Neural progenitor cell (in vitro differentiated cells): ENCODE measurements around the gene POMGNT2. TPM values are rescaled to one million over a fixed set of nuclear protein-coding genes. Genes with fewer than 3 reads are reported as not detected.

Experiments
- DNase-seq: peaks from one replicate; pipeline ENCODE4 v3.0.0-alpha.2; 2016; ENCODE audit warnings: low spot score
- H2AFZ ChIP-seq: fragments of 200-600 bp; sonication (generic); replicated peaks from 2 replicates; pipeline ENCODE4 v1.6.1; 2016; ENCODE audit warnings: antibody characterized with exemption
- H3F3A ChIP-seq: fragments of 200-600 bp; sonication (generic); 2 replicates; pipeline ENCODE4 v1.6.1; 2016; ENCODE audit warnings: antibody characterized with exemption, low read depth
- H3K27ac ChIP-seq: fragments of 200-600 bp; sonication (generic); 2 replicates; pipeline ENCODE4 v1.5.1; 2016; ENCODE audit warnings: mild to moderate bottlenecking
- H3K27me3 ChIP-seq: fragments of 200-600 bp; sonication (generic); 2 replicates; pipeline ENCODE4 v1.6.1; 2016; ENCODE audit warnings: mild to moderate bottlenecking, moderate library complexity
- H3K36me3 ChIP-seq: fragments of 200-600 bp; sonication (generic); 2 replicates; pipeline ENCODE4 v1.5.1; 2016
- H3K4me1 ChIP-seq: fragments of 200-600 bp; sonication (generic); 2 replicates; pipeline ENCODE4 v1.6.1; 2016; ENCODE audit warnings: mixed run types
- H3K4me2 ChIP-seq: fragments of 200-600 bp; sonication (generic); 2 replicates; pipeline ENCODE4 v1.6.1; 2016
- H3K4me3 ChIP-seq: fragments of 200-600 bp; sonication (generic); 2 replicates; pipeline ENCODE4 v1.5.1; 2016
- H3K79me2 ChIP-seq: fragments of 200-600 bp; sonication (generic); 2 replicates; pipeline ENCODE4 v1.6.1; 2016; ENCODE audit warnings: low read depth
- H3K9ac ChIP-seq: fragments of 200-600 bp; sonication (generic); 2 replicates; pipeline ENCODE4 v1.6.1; 2016
- H3K9me3 ChIP-seq: fragments of 200-600 bp; sonication (generic); 2 replicates; pipeline ENCODE4 v1.5.1; 2016; ENCODE audit warnings: low read depth
- H4K20me1 ChIP-seq: fragments of 200-600 bp; sonication (generic); 2 replicates; pipeline ENCODE4 v1.6.1; 2016; ENCODE audit warnings: low read depth
- H3K27ac Mint-ChIP-seq: 3 replicates; pipeline ENCODE4 v1.8.0; 2021; ENCODE audit warnings: mixed read lengths
- H3K27me3 Mint-ChIP-seq: 2 replicates; pipeline ENCODE4 v1.8.0; 2022; ENCODE audit warnings: low read depth, mild to moderate bottlenecking, inconsistent platforms, moderate library complexity, mixed read lengths; ENCODE audit not compliant: insufficient read depth
- H3K36me3 Mint-ChIP-seq: 3 replicates; pipeline ENCODE4 v1.8.0; 2021; ENCODE audit warnings: mixed read lengths
- H3K4me1 Mint-ChIP-seq: 3 replicates; pipeline ENCODE4 v1.8.0; 2021; ENCODE audit warnings: mixed read lengths
- H3K4me3 Mint-ChIP-seq: 3 replicates; pipeline ENCODE4 v1.8.0; 2021; ENCODE audit warnings: mild to moderate bottlenecking, moderate library complexity, mixed read lengths
- H3K9me3 Mint-ChIP-seq: 3 replicates; pipeline ENCODE4 v1.8.0; 2020; ENCODE audit warnings: mixed read lengths
- EZH2 ChIP-seq: fragments of 200-600 bp; sonication (generic); IDR thresholded peaks from 2 replicates; pipeline ENCODE4 v1.6.1; 2017; ENCODE audit warnings: antibody characterized with exemption, mild to moderate bottlenecking, moderate library complexity
- EZH2phosphoT487 ChIP-seq: fragments of 200-600 bp; sonication (generic); IDR thresholded peaks from 2 replicates; pipeline ENCODE4 v1.6.1; 2017; ENCODE audit warnings: antibody characterized with exemption
- total RNA-seq: library from RNA; depleted of rRNA; stranded (reverse); fragments of >200 nt; gene quantifications from 2 replicates; pipeline ENCODE4 v1.2.3, GENCODE V29; 2015; ENCODE audit warnings: low replicate concordance
- TF ChIP-seq, protein P1 (sequence below): fragments of 200-600 bp; sonication (generic); IDR thresholded peaks from 2 replicates; pipeline ENCODE4 v1.5.1; 2017; ENCODE audit warnings: antibody characterized with exemption, mild to moderate bottlenecking

The POMGNT2 gene
- total RNA-seq, 1 donor from 2014 or later = 13.2 TPM

DNA sequence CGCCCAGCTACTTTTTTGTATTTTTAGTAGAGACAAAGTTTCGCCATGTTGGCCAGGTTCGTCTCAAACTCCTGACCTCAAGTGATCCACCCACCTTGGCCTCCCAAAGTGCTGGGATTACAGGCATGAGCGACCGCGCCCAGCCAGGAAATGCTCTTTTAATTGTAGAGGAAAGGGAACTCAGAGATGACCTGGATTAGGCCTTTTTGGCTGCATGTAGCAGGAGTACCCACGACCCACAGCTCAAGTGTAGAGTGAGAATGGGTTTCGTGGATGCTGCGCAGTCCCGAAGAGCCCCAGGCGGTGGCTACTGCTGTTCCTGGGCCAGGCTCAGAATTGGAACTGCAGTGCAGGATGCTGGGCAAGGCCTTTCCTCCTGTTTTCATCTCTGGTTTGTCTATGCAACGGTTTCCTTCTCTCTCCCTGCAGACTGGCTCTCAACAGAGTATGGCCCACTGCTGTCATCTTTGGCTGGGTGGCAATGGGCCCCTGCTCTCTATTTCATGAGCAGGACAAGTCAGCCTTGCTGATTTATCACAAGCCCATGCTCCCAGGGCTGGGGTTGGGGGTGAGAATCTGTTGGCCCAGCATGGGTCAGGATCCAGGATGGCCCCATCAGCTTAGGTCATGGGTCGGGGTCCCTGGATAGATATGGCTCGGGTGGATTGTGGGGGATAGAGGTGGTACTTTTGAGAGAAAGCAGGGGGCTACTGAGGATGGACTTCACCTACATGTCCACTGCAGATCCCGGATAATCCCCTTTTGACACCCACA lies 75.5 kb downstream of the POMGNT2 start:
- no peak overlapping the region for H3K4me3 Mint-ChIP-seq
- no peak for DNase-seq
- H3K9me3 Mint-ChIP-seq = no peaks in the 10 kb centered on the region
- no peak overlapping the region for H3K4me3 ChIP-seq
- no peaks in the 10 kb centered on the region for H3K36me3 Mint-ChIP-seq
- peaks cover 5% of the 10 kb centered on the region for H3K4me1 ChIP-seq
- no peak overlapping the region for H3K27ac Mint-ChIP-seq
- no peak overlapping the region for H2AFZ ChIP-seq
- H3K36me3 ChIP-seq = no peaks in the 10 kb centered on the region
- H3K9me3 ChIP-seq = no peaks in the 10 kb centered on the region
- no peaks in the 10 kb centered on the region for H4K20me1 ChIP-seq
- H3K27ac ChIP-seq = no peak overlapping the region
- no peaks in the 10 kb centered on the region for H3K4me1 Mint-ChIP-seq
- no peaks in the 10 kb centered on the region for H3F3A ChIP-seq
- peaks cover 5% of the 10 kb centered on the region for H3K27me3 Mint-ChIP-seq
- no peak overlapping the region for H3K9ac ChIP-seq
- no peaks in the 10 kb centered on the region for H3K79me2 ChIP-seq
- TF ChIP-seq EZH2 = no peak
- TF ChIP-seq, protein P1, sequence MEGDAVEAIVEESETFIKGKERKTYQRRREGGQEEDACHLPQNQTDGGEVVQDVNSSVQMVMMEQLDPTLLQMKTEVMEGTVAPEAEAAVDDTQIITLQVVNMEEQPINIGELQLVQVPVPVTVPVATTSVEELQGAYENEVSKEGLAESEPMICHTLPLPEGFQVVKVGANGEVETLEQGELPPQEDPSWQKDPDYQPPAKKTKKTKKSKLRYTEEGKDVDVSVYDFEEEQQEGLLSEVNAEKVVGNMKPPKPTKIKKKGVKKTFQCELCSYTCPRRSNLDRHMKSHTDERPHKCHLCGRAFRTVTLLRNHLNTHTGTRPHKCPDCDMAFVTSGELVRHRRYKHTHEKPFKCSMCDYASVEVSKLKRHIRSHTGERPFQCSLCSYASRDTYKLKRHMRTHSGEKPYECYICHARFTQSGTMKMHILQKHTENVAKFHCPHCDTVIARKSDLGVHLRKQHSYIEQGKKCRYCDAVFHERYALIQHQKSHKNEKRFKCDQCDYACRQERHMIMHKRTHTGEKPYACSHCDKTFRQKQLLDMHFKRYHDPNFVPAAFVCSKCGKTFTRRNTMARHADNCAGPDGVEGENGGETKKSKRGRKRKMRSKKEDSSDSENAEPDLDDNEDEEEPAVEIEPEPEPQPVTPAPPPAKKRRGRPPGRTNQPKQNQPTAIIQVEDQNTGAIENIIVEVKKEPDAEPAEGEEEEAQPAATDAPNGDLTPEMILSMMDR = no peak
- no peak for TF ChIP-seq EZH2phosphoT487
- H3K4me2 ChIP-seq = no peak overlapping the region
- no peaks in the 10 kb centered on the region for H3K27me3 ChIP-seq

Other genes with a start within 250 kb of the POMGNT2 start
- not detected in 2 replicates for gene CYP8B1, start 230.2 kb downstream of the POMGNT2 start, total RNA-seq
- not detected in 2 replicates for gene ZNF662, start 199.9 kb downstream of the POMGNT2 start, total RNA-seq
- gene GASK1A, start 126.8 kb downstream of the POMGNT2 start, total RNA-seq = 3.9 and 10.3 TPM in 2 replicates
- gene SNRK, start 180.5 kb upstream of the POMGNT2 start, total RNA-seq = 25.2 and 26.1 TPM in 2 replicates